K562 (cell line): ENCODE measurements around the gene PGM2L1. TPM values are rescaled to one million over a fixed set of nuclear protein-coding genes. Genes with fewer than 3 reads are reported as not detected.

ENCODE experiments used
- ATAC-seq: fragments of 200-7000 bp; cut with Tn5 transposase; 3 replicates; pipeline ENCODE4 v1.9.1; 2020; ENCODE audit warnings: moderate library complexity
- BruUV-seq: library from RNA; stranded (reverse); fragments of 400-500 nt; replicated peaks from 2 replicates; lab custom pipeline; 2021; lab: Mats Ljungman, UMichigan
- CTCF ChIA-PET: fragments of 300-600 bp; formaldehyde crosslinking; extraction: SDS; loops from one replicate; lab custom pipeline; 2021; ENCODE audit warnings: low intra/inter-chr PET ratio; lab: Yijun Ruan, JAX
- POLR2A ChIA-PET: fragments of 300-600, 350-650 bp; sonication (Branson Sonifier 250); formaldehyde crosslinking; extraction: SDS; loops from one replicate; lab custom pipeline; 2021; ENCODE audit warnings: antibody characterized with exemption, inconsistent platforms; lab: Yijun Ruan, JAX
- DNase-seq, 4 experiments: peaks; one replicate each; pipeline versions ENCODE4 v3.0.0 to v3.0.0-alpha.2; 2011 to 2018; ENCODE audit warnings: low spot score in 3 of 4, mixed read lengths in 3 of 4; ENCODE audit errors: extremely low read depth in 1 of 4
- FAIRE-seq: peaks from 2 replicates; lab custom pipeline; 2011; peaks lifted over from hg19 to GRCh38; lab: Jason Lieb, UNC
- H2AFZ ChIP-seq: 2 replicates; pipeline ENCODE4 v1.6.0; 2011; ENCODE audit warnings: low read depth, low read length, control low read depth, inconsistent platforms
- H3K27ac ChIP-seq: fragments of 200-600 bp; 3 replicates; pipeline ENCODE4 v1.8.0; 2011; ENCODE audit warnings: low read depth, mild to moderate bottlenecking, control low read depth, inconsistent platforms, low read length, moderate library complexity, mixed read lengths; ENCODE audit errors: extremely low read depth
- H3K27me3 ChIP-seq, 2 experiments: fragments of 300-600 bp in 1 of 2; 2 replicates in 1 of 2; 3 replicates in 1 of 2; pipeline versions ENCODE4 v1.6.0 to v1.8.0; 2011; ENCODE audit warnings: inconsistent platforms in 2 of 2, low read length in 2 of 2, mild to moderate bottlenecking in 1 of 2, mixed read lengths in 1 of 2, moderate library complexity in 1 of 2; ENCODE audit not compliant: control insufficient read depth in 2 of 2, insufficient read depth in 2 of 2
- H3K36me3 ChIP-seq: fragments of 300-600 bp; 3 replicates; pipeline ENCODE4 v1.8.0; 2011; ENCODE audit warnings: mild to moderate bottlenecking, low read length, inconsistent platforms; ENCODE audit not compliant: control insufficient read depth, insufficient read depth
- H3K4me1 ChIP-seq, 2 experiments: fragments of 200-600 bp in 1 of 2; replicated peaks in 1 of 2; 2 replicates in 1 of 2; 3 replicates in 1 of 2; pipeline versions ENCODE4 v1.5.1 to v1.8.0; 2011; ENCODE audit warnings: inconsistent platforms in 2 of 2, low read length in 2 of 2, mild to moderate bottlenecking in 1 of 2, mixed read lengths in 1 of 2, moderate library complexity in 1 of 2; ENCODE audit not compliant: control insufficient read depth in 2 of 2, insufficient read depth in 2 of 2
- H3K4me2 ChIP-seq: 2 replicates; pipeline ENCODE4 v1.6.1; 2011; ENCODE audit warnings: low read length, control low read depth, inconsistent platforms, mixed read lengths; ENCODE audit not compliant: insufficient read depth
- H3K4me3 ChIP-seq: fragments of 200-600 bp; sonication (generic), shearing (Covaris generic); 2 replicates; pipeline ENCODE4 v1.5.1; 2016; ENCODE audit warnings: control low read depth, inconsistent platforms
- H3K79me2 ChIP-seq: fragments of 200-600 bp; 3 replicates; pipeline ENCODE4 v1.8.0; 2011; ENCODE audit warnings: low read length, inconsistent platforms; ENCODE audit not compliant: control insufficient read depth, insufficient read depth
- H3K9ac ChIP-seq, 2 experiments: 2 replicates each; pipeline versions ENCODE4 v1.6.0 to v1.6.1; 2011; ENCODE audit warnings: low read depth in 2 of 2, low read length in 2 of 2, control low read depth in 1 of 2, inconsistent platforms in 1 of 2, mild to moderate bottlenecking in 1 of 2, mixed read lengths in 1 of 2; ENCODE audit not compliant: insufficient read depth in 1 of 2
- H3K9me1 ChIP-seq: one replicate; pipeline ENCODE4 v1.6.0; 2011; ENCODE audit warnings: inconsistent platforms, mild to moderate bottlenecking, low read length, moderate library complexity; ENCODE audit not compliant: control insufficient read depth, insufficient read depth
- H3K9me3 ChIP-seq: replicated peaks from 2 replicates; pipeline ENCODE4 v1.5.1; 2011; ENCODE audit warnings: low read depth, low read length, inconsistent platforms; ENCODE audit not compliant: control insufficient read depth, insufficient read depth
- H4K20me1 ChIP-seq: replicated peaks from 2 replicates; pipeline ENCODE4 v1.6.1; 2011; ENCODE audit warnings: low read length, inconsistent platforms, mixed read lengths; ENCODE audit not compliant: control insufficient read depth, insufficient read depth
- FOXM1 ChIP-seq, 2 experiments: fragments of 450-650 bp in 1 of 2; sonication (generic) in 1 of 2; formaldehyde crosslinking in 1 of 2; IDR thresholded peaks; 2 replicates each; pipeline versions ENCODE4 v1.6.1 to v1.9.0; 2017 to 2022; ENCODE audit warnings: low read depth in 2 of 2, mild to moderate bottlenecking in 2 of 2, missing genetic modification reagents in 1 of 2, moderate library complexity in 1 of 2
- HOXB6 ChIP-seq: fragments of 250-450 bp; sonication (Bioruptor Pico); IDR thresholded peaks from 2 replicates; pipeline ENCODE4 v1.5.1; 2022; ENCODE audit warnings: mild to moderate bottlenecking, borderline replicate concordance
- RBM34 ChIP-seq: fragments of 200-400 bp; formaldehyde crosslinking; IDR thresholded peaks from 2 replicates; pipeline ENCODE4 v1.6.1; 2018; ENCODE audit warnings: low read length, borderline replicate concordance; ENCODE audit not compliant: insufficient read depth
- TCF7 ChIP-seq: sonication (generic); IDR thresholded peaks from 2 replicates; pipeline ENCODE4 v1.6.1; 2016; ENCODE audit warnings: antibody characterized with exemption, borderline replicate concordance
- XRCC3 ChIP-seq: fragments of 450-650 bp; IDR thresholded peaks from 2 replicates; pipeline ENCODE4 v1.6.1; 2017; ENCODE audit warnings: mild to moderate bottlenecking, moderate library complexity
- ZNF12 ChIP-seq: sonication (generic); formaldehyde crosslinking; IDR thresholded peaks from 2 replicates; pipeline ENCODE4 v1.4.0; 2020; ENCODE audit warnings: mild to moderate bottlenecking, missing genetic modification reagents
- ZNF239 ChIP-seq: fragments of 250-450 bp; sonication (Bioruptor Pico); IDR thresholded peaks from 2 replicates; pipeline ENCODE4 v1.4.0; 2020; ENCODE audit warnings: mild to moderate bottlenecking
- ZNF561 ChIP-seq: fragments of 450-650 bp; formaldehyde crosslinking; conservative IDR thresholded peaks from 2 replicates; pipeline ENCODE4 v1.4.0; 2020; ENCODE audit warnings: mild to moderate bottlenecking, moderate library complexity
- WGBS: fragments of 100-300 bp; shearing (Covaris generic); methylation state at CpG from one replicate; pipeline ENCODE4 v1.1.6; 2016; ENCODE audit warnings: low coverage, mixed read lengths; ENCODE audit not compliant: insufficient coverage; ENCODE audit errors: missing lambda C conversion rate; 5-methylcytosine and 5-hydroxymethylcytosine counted together
- in situ Hi-C: fragments of 300-500 bp; cut with MboI; formaldehyde crosslinking; loops from 4 replicates; pipeline ENCODE4 v1.15.0; 2018; ENCODE audit warnings: inconsistent platforms, mixed read lengths
- intact Hi-C: fragments of 100-400 bp; cut with micrococcal nuclease; formaldehyde crosslinking; loops from 2 replicates; pipeline ENCODE4 v1.14.2; 2022
- polyA plus RNA-seq, 8 experiments: library from polyadenylated mRNA; depleted of rRNA in 4 of 8; stranded (reverse) in 5 of 8; unstranded in 3 of 8; fragments of >200 nt; fragmentation: Nextera tagmentation in 2 of 8; fragmentation: Illumina TruSeq in 1 of 8; extraction: Ambion mirVana in 2 of 8; extraction: Trizol in 1 of 8; gene quantifications; 2 replicates each; pipeline versions ENCODE4 v1.2.1 to v1.2.3, GENCODE V29; 2011 to 2014; ENCODE audit warnings: inconsistent platforms in 1 of 8, missing spikeins in 1 of 8
- total RNA-seq, 7 experiments: library from RNA; depleted of rRNA in 6 of 7; stranded (reverse); fragments of >200 nt in 6 of 7; fragmentation: Illumina TruSeq in 2 of 7; extraction: Trizol in 2 of 7; gene quantifications; 2 replicates each; pipeline versions ENCODE4 v1.2.1 to v1.2.3, GENCODE V29; 2011 to 2021; ENCODE audit warnings: low replicate concordance in 1 of 7
- TF ChIP-seq, protein P1 (sequence below), 3 experiments: fragments of 200-800 bp in 1 of 3; sonication (Bioruptor generic) in 1 of 3; sonication (generic) in 1 of 3; formaldehyde crosslinking in 1 of 3; IDR thresholded peaks; 2 replicates each; pipeline versions ENCODE4 v1.6.1 to v1.8.0; 2016 to 2022; ENCODE audit warnings: mild to moderate bottlenecking in 2 of 3, missing compliant biosample characterization in 2 of 3, missing genetic modification characterization in 2 of 3, missing genetic modification reagents in 1 of 3
- TF ChIP-seq, protein P2 (sequence below): fragments of 450-650 bp; IDR thresholded peaks from 2 replicates; pipeline ENCODE4 v1.6.1; 2016; ENCODE audit warnings: mild to moderate bottlenecking
- TF ChIP-seq, protein P3 (sequence below): fragments of 250-450 bp; sonication (Bioruptor Pico); IDR thresholded peaks from 2 replicates; pipeline ENCODE4 v1.5.0; 2020; ENCODE audit warnings: mild to moderate bottlenecking
- TF ChIP-seq, protein P4 (sequence below): fragments of 450-650 bp; IDR thresholded peaks from 2 replicates; pipeline ENCODE4 v1.7.1; 2018; ENCODE audit warnings: mild to moderate bottlenecking, low read depth; ENCODE audit not compliant: partially characterized antibody
- TF ChIP-seq, protein P5 (sequence below): fragments of 450-650 bp; IDR thresholded peaks from 2 replicates; pipeline ENCODE4 v1.6.1; 2016

PGM2L1 gene
- total and polyA plus RNA-seq, 9 of the 15 experiments (the other 6 are each of a cell fraction or from before 2014, with no cell fraction given) = 0.32 to 0.95 (median 0.63) TPM

DNA sequence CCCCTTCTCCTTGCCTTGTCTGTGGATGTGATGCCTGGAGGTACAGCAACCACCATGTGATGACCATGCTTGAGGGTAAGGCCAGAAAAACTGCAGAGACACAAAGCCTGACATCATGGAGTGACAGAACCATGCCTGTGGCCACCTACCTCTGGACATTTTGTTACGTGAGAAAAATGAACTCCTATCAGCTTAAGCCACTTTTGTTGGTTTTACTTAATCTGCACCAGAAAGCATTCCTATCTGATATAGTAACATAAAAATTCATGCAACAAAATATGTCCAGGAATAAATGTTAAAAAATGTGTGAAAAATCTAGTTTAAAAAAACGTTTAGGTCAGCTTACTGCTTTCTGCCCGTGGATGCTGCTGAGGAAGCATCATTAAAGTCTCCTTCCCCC is 44.2 kb downstream of the PGM2L1 start:
- no peaks in the 10 kb centered on the region for H3K27me3 ChIP-seq
- H4K20me1 ChIP-seq = no peaks in the 10 kb centered on the region
- 13% methylated on average over 3 of the region's 3 CpGs for WGBS
- no peaks in the 10 kb centered on the region for H3K36me3 ChIP-seq
- FAIRE-seq = peak; percentile 46
- no peak overlapping the region for H3K4me3 ChIP-seq
- H3K79me2 ChIP-seq = no peaks in the 10 kb centered on the region
- H3K9me3 ChIP-seq = no peaks in the 10 kb centered on the region; the same call in 1 of the 2 replicates
- CTCF ChIA-PET = no interaction called here
- H2AFZ ChIP-seq = no peak overlapping the region
- no peak overlapping the region for H3K9ac ChIP-seq
- in situ Hi-C loops = no loop called here
- no peak overlapping the region for H3K4me2 ChIP-seq
- no peak for ATAC-seq
- no TSS peak for BruUV-seq
- H3K27ac ChIP-seq = no peak overlapping the region
- POLR2A ChIA-PET = interaction anchor here (0.6 kb wide), 1 partner anchor 145 kb away, joined by 3 read pairs; no protein-coding TSS in a partner anchor
- peaks cover 0 to 4% of the 10 kb centered on the region in 2 experiments; a peak in 3 of 5 replicates for H3K4me1 ChIP-seq
- H3K9me1 ChIP-seq = no peaks in the 10 kb centered on the region
- no peak for DNase-seq
- intact Hi-C loops = no loop called here
- TF ChIP-seq ZNF561 (CRISPR knock-in tag) (no peak), HOXB6 (CRISPR knock-in tag) (no peak), XRCC3 (no peak), TCF7 (no peak), RBM34 (no peak), FOXM1 (IDR thresholded peaks at IDR 0.05; ENCODE audit: low read depth) (no peak), FOXM1 (CRISPR knock-in tag; IDR thresholded peaks at IDR 0.05; ENCODE audit: low read depth) (no peak), ZNF239 (no peak), ZNF12 (CRISPR knock-in tag) (no peak)
- TF ChIP-seq, protein P1, sequence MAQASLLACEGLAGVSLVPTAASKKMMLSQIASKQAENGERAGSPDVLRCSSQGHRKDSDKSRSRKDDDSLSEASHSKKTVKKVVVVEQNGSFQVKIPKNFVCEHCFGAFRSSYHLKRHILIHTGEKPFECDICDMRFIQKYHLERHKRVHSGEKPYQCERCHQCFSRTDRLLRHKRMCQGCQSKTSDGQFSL (CRISPR knock-in tag; IDR thresholded peaks at IDR 0.05) = no peak
- TF ChIP-seq, protein P1 (tag; IDR thresholded peaks at IDR 0.05) = no peak
- TF ChIP-seq, protein P2, sequence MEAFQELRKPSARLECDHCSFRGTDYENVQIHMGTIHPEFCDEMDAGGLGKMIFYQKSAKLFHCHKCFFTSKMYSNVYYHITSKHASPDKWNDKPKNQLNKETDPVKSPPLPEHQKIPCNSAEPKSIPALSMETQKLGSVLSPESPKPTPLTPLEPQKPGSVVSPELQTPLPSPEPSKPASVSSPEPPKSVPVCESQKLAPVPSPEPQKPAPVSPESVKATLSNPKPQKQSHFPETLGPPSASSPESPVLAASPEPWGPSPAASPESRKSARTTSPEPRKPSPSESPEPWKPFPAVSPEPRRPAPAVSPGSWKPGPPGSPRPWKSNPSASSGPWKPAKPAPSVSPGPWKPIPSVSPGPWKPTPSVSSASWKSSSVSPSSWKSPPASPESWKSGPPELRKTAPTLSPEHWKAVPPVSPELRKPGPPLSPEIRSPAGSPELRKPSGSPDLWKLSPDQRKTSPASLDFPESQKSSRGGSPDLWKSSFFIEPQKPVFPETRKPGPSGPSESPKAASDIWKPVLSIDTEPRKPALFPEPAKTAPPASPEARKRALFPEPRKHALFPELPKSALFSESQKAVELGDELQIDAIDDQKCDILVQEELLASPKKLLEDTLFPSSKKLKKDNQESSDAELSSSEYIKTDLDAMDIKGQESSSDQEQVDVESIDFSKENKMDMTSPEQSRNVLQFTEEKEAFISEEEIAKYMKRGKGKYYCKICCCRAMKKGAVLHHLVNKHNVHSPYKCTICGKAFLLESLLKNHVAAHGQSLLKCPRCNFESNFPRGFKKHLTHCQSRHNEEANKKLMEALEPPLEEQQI = no peak
- TF ChIP-seq, protein P3, sequence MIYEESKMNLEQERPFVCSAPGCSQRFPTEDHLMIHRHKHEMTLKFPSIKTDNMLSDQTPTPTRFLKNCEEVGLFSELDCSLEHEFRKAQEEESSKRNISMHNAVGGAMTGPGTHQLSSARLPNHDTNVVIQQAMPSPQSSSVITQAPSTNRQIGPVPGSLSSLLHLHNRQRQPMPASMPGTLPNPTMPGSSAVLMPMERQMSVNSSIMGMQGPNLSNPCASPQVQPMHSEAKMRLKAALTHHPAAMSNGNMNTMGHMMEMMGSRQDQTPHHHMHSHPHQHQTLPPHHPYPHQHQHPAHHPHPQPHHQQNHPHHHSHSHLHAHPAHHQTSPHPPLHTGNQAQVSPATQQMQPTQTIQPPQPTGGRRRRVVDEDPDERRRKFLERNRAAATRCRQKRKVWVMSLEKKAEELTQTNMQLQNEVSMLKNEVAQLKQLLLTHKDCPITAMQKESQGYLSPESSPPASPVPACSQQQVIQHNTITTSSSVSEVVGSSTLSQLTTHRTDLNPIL (CRISPR knock-in tag) = no peak
- TF ChIP-seq, protein P4, sequence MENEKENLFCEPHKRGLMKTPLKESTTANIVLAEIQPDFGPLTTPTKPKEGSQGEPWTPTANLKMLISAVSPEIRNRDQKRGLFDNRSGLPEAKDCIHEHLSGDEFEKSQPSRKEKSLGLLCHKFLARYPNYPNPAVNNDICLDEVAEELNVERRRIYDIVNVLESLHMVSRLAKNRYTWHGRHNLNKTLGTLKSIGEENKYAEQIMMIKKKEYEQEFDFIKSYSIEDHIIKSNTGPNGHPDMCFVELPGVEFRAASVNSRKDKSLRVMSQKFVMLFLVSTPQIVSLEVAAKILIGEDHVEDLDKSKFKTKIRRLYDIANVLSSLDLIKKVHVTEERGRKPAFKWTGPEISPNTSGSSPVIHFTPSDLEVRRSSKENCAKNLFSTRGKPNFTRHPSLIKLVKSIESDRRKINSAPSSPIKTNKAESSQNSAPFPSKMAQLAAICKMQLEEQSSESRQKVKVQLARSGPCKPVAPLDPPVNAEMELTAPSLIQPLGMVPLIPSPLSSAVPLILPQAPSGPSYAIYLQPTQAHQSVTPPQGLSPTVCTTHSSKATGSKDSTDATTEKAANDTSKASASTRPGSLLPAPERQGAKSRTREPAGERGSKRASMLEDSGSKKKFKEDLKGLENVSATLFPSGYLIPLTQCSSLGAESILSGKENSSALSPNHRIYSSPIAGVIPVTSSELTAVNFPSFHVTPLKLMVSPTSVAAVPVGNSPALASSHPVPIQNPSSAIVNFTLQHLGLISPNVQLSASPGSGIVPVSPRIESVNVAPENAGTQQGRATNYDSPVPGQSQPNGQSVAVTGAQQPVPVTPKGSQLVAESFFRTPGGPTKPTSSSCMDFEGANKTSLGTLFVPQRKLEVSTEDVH = no peak
- TF ChIP-seq, protein P5, sequence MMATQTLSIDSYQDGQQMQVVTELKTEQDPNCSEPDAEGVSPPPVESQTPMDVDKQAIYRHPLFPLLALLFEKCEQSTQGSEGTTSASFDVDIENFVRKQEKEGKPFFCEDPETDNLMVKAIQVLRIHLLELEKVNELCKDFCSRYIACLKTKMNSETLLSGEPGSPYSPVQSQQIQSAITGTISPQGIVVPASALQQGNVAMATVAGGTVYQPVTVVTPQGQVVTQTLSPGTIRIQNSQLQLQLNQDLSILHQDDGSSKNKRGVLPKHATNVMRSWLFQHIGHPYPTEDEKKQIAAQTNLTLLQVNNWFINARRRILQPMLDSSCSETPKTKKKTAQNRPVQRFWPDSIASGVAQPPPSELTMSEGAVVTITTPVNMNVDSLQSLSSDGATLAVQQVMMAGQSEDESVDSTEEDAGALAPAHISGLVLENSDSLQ = no peak
